Endodermal cell (in vitro differentiated cells): ENCODE results near the gene ENO3. TPM values are rescaled to one million over a fixed set of nuclear protein-coding genes. Genes with fewer than 3 reads are reported as not detected.

ENCODE experiments used
- DNase-seq: peaks from one replicate; pipeline ENCODE4 v3.0.0-alpha.2; 2017
- H3K27ac ChIP-seq: 2 replicates; pipeline ENCODE4 v1.5.1; 2013; ENCODE audit warnings: mild to moderate bottlenecking, low read depth, low read length, moderate library complexity
- H3K27me3 ChIP-seq: 2 replicates; pipeline ENCODE4 v1.6.1; 2013; ENCODE audit warnings: mild to moderate bottlenecking, low read length, moderate library complexity; ENCODE audit not compliant: insufficient read depth, control insufficient read depth, poor library complexity, severe bottlenecking
- H3K36me3 ChIP-seq: 2 replicates; pipeline ENCODE4 v1.7.0; 2013; ENCODE audit warnings: mild to moderate bottlenecking, low read length, moderate library complexity; ENCODE audit not compliant: control insufficient read depth, insufficient read depth
- H3K4me1 ChIP-seq: one replicate; pipeline ENCODE4 v1.7.0; 2013; ENCODE audit warnings: low read length; ENCODE audit not compliant: control insufficient read depth, insufficient read depth
- H3K4me3 ChIP-seq: 2 replicates; pipeline ENCODE4 v1.5.1; 2013; ENCODE audit warnings: mild to moderate bottlenecking, low read length, moderate library complexity
- H3K9ac ChIP-seq: 2 replicates; pipeline ENCODE4 v1.6.1; 2013; ENCODE audit warnings: mild to moderate bottlenecking, low read length, moderate library complexity; ENCODE audit not compliant: poor library complexity, severe bottlenecking; ENCODE audit errors: extremely low read depth
- H3K9me3 ChIP-seq: 2 replicates; pipeline ENCODE4 v1.6.1; 2013; ENCODE audit warnings: mild to moderate bottlenecking, low read length, moderate library complexity; ENCODE audit not compliant: control insufficient read depth
- H3K27ac Mint-ChIP-seq: 2 replicates; pipeline ENCODE4 v1.8.0; 2020; ENCODE audit warnings: mixed read lengths
- H3K27me3 Mint-ChIP-seq: 2 replicates; pipeline ENCODE4 v1.8.0; 2021; ENCODE audit warnings: mild to moderate bottlenecking, mixed read lengths; ENCODE audit not compliant: insufficient read depth
- H3K36me3 Mint-ChIP-seq: 2 replicates; pipeline ENCODE4 v1.8.0; 2020; ENCODE audit warnings: low read depth, mixed read lengths
- H3K4me1 Mint-ChIP-seq: 2 replicates; pipeline ENCODE4 v1.8.0; 2020; ENCODE audit warnings: mixed read lengths
- H3K4me3 Mint-ChIP-seq: 2 replicates; pipeline ENCODE4 v1.8.0; 2020; ENCODE audit warnings: mild to moderate bottlenecking, moderate library complexity, mixed read lengths
- H3K9me3 Mint-ChIP-seq: 2 replicates; pipeline ENCODE4 v1.8.0; 2020; ENCODE audit warnings: mild to moderate bottlenecking, mixed read lengths
- WGBS, 2 experiments: methylation state at CpG; one replicate each; pipeline versions ENCODE4 v1.1.5 to v1.1.7; 2013; ENCODE audit warnings: missing lambda C conversion rate in 2 of 2, mixed read lengths in 1 of 2; ENCODE audit not compliant: insufficient coverage in 1 of 2, insufficient read length in 1 of 2; 5-methylcytosine and 5-hydroxymethylcytosine counted together
- total RNA-seq, 2 donors: library from RNA; stranded (reverse); fragmentation: NEBNext Ultra II Directional in 1 of 2; extraction: Animal tissue kit (Norgen Biotek cat#: 25700) in 1 of 2; gene quantifications; 2 replicates in 1 of 2; 3 replicates in 1 of 2; pipeline ENCODE4 v1.2.1, GENCODE V29; 2021
- TF ChIP-seq, protein P1 (sequence below): fragments of 200-600 bp; sonication (generic); conservative IDR thresholded peaks from 2 replicates; pipeline ENCODE4 v1.5.0; 2021; ENCODE audit warnings: antibody characterized with exemption, mild to moderate bottlenecking

Gene ENO3
- total RNA-seq, 2 donors from 2014 or later: 34.1 to 53.6 TPM

DNA sequence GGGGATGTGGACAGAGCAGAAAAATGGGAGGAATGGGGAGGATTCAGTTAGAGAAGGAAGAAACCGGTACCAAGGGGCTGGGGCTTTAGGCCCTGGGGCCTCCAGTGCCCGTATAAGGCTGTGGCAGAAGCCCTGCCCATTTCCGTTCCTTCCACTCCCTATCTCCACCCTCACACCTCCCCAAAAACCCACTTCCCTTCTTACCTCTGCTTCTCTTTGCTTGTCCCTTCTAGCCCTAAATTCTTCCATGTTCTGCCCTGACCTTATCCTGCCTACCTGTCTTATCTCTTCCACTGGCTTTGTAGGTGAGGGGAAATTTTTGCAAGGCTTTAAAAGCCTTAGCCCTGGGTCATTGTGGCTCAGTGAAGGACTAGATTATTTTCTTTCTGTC lies 6.8 kb upstream of the ENO3 start:
- no peak overlapping the region for H3K4me3 Mint-ChIP-seq
- Histone ChIP-seq H3K9ac (no peak overlapping the region), H3K4me3 (no peak overlapping the region), H3K27me3 (no peaks in the 10 kb centered on the region), H3K27ac (no peak overlapping the region), H3K4me1 (peaks cover 10% of the 10 kb centered on the region), H3K36me3 (peaks cover 47% of the 10 kb centered on the region), H3K9me3 (no peaks in the 10 kb centered on the region)
- H3K4me1 Mint-ChIP-seq: peaks cover 30% of the 10 kb centered on the region
- TF ChIP-seq, protein P1, sequence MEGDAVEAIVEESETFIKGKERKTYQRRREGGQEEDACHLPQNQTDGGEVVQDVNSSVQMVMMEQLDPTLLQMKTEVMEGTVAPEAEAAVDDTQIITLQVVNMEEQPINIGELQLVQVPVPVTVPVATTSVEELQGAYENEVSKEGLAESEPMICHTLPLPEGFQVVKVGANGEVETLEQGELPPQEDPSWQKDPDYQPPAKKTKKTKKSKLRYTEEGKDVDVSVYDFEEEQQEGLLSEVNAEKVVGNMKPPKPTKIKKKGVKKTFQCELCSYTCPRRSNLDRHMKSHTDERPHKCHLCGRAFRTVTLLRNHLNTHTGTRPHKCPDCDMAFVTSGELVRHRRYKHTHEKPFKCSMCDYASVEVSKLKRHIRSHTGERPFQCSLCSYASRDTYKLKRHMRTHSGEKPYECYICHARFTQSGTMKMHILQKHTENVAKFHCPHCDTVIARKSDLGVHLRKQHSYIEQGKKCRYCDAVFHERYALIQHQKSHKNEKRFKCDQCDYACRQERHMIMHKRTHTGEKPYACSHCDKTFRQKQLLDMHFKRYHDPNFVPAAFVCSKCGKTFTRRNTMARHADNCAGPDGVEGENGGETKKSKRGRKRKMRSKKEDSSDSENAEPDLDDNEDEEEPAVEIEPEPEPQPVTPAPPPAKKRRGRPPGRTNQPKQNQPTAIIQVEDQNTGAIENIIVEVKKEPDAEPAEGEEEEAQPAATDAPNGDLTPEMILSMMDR: no peak
- H3K27me3 Mint-ChIP-seq: no peaks in the 10 kb centered on the region
- peak overlapping the region; percentile 89 for H3K27ac Mint-ChIP-seq
- WGBS, 2 experiments: 93 to 100% methylated on average over 1 to 3 of the region's 3 CpGs
- DNase-seq: no peak
- H3K9me3 Mint-ChIP-seq: no peaks in the 10 kb centered on the region
- peaks cover 48% of the 10 kb centered on the region for H3K36me3 Mint-ChIP-seq

DNA sequence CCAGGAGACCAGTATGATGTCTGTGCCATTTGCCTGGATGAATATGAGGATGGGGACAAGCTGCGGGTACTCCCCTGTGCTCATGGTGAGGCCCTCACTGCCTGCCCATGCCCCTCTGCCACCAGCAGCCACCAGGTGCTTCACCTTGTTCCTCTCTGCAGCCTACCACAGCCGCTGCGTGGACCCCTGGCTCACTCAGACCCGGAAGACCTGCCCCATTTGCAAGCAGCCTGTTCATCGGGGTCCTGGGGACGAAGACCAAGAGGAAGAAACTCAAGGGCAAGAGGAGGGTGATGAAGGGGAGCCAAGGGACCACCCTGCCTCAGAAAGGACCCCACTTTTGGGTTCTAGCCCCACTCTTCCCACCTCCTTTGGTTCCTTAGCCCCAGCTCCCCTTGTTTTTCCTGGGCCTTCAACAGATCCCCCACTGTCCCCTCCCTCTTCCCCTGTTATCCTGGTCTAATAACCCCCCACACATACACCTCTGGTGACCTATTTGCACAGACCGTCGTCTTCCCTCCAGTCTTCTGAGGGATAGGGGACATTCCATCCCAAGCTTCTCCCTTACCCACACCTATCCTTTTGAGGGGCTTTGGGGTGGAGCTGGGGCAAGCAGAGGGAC lies 6.3 kb upstream of the ENO3 start:
- Mint-ChIP-seq H3K36me3 (peaks cover 48% of the 10 kb centered on the region), H3K27me3 (no peaks in the 10 kb centered on the region), H3K4me1 (peaks cover 28% of the 10 kb centered on the region), H3K27ac (peak overlapping the region; percentile 89), H3K9me3 (no peaks in the 10 kb centered on the region), H3K4me3 (peak overlapping the region; percentile 93)
- WGBS, 2 experiments: 90 to 92% methylated on average over 1 to 8 of the region's 8 CpGs
- Histone ChIP-seq H3K4me1 (peaks cover 10% of the 10 kb centered on the region), H3K36me3 (peaks cover 47% of the 10 kb centered on the region), H3K27me3 (no peaks in the 10 kb centered on the region), H3K4me3 (no peak overlapping the region), H3K9ac (no peak overlapping the region), H3K27ac (no peak overlapping the region), H3K9me3 (no peaks in the 10 kb centered on the region)
- peak; percentile 60 for DNase-seq
- TF ChIP-seq, protein P1: no peak

DNA sequence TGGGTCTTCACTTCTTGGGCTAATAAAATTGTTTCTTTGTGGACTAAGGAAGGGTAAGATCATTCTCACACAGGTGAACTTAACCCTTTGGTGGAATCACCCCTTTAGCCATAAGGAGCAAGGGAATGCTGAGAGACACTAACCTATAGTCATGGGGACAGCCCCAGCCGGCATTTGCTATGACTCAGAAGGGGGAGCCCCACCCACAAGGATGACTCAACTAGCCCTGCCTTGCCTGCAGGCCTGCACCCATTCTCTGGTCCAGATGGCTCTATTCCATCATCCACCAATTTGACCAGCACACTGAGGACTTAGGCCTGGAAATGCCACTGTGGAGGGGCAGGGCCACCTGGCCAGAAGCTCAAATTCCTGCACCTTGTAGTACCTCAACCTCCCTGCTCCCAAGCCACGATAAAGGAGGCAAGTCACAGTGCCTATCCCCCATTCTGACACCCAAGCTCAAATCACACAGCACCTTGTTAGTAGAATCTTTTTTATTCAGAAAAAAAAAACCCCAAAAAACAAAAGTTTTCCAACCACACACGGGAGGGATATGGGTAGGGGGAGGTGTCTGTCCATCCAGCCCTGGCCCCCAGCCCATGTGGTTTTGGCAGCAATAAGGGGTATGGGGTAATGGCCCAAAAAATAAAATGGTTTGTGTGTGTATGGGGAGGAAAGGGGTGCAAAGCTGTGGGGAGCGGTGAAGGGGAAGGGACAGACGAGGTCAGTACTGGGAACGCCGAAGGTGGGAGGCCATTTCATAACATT lies 5.6 kb upstream of the ENO3 start:
- Mint-ChIP-seq H3K9me3 (no peaks in the 10 kb centered on the region), H3K36me3 (peaks cover 48% of the 10 kb centered on the region), H3K27me3 (no peaks in the 10 kb centered on the region), H3K27ac (peak overlapping the region; percentile 89), H3K4me3 (peak overlapping the region; percentile 93), H3K4me1 (peaks cover 28% of the 10 kb centered on the region)
- H3K36me3 ChIP-seq: peaks cover 47% of the 10 kb centered on the region
- peak; percentile 81 for DNase-seq
- TF ChIP-seq, protein P1: no peak
- 82 to 86% methylated on average over 6 to 7 of the region's 7 CpGs for WGBS, 2 experiments
- peak overlapping the region; percentile 23 for H3K9ac ChIP-seq
- H3K4me1 ChIP-seq: peaks cover 10% of the 10 kb centered on the region
- H3K9me3 ChIP-seq: no peaks in the 10 kb centered on the region
- no peaks in the 10 kb centered on the region for H3K27me3 ChIP-seq
- H3K27ac ChIP-seq: no peak overlapping the region
- H3K4me3 ChIP-seq: peak overlapping the region; percentile 91
